ENCODE results near the gene COPS3. TPM values are rescaled to one million over a fixed set of nuclear protein-coding genes. Genes with fewer than 3 reads are reported as not detected.

COPS3 gene
- total and polyA plus RNA-seq, 2 of the 8 experiments (the other 6 are each of a cell fraction or from before 2014, with no cell fraction given), result 82.9 to 110 TPM

DNA sequence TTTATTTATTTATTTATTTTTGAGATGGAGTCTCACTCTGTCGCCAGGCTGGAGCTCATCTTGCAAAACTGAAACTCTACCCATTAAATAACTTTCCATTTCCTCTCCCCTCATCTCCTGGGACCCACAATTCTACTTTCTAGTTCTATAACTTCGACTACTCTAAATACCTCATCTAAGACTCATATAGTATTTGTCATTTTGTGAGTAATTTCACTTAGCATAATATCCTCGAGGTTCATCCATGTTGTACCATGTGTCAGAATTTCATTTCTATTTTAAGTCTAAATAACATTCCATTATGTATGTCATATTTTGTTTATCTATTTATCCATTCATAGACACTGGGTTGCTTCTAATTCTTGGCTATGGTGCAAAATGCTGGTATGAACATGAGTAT lies 17.1 kb upstream of the COPS3 start (continued):
- TF ChIP-seq CTBP2 (IDR thresholded peaks at IDR 0.05; ENCODE audit: borderline replicate concordance, insufficient read depth, insufficient read length, low read length) (no peak), TBP (IDR thresholded peaks at IDR 0.05; ENCODE audit: low read depth, low read length) (no peak), POU5F1 (IDR thresholded peaks at IDR 0.05; ENCODE audit: low read depth, low read length) (no peak), SIRT6 (IDR thresholded peaks at IDR 0.05; ENCODE audit: low read length) (no peak)
